ENCODE measurements around the gene AKT2. TPM values are rescaled to one million over a fixed set of nuclear protein-coding genes. Genes with fewer than 3 reads are reported as not detected.

AKT2 gene
- total and polyA plus RNA-seq, 10 of the 15 experiments (the other 5 are each of a cell fraction or from before 2014, with no cell fraction given) = 1.0 to 185 (median 71.5) TPM

DNA sequence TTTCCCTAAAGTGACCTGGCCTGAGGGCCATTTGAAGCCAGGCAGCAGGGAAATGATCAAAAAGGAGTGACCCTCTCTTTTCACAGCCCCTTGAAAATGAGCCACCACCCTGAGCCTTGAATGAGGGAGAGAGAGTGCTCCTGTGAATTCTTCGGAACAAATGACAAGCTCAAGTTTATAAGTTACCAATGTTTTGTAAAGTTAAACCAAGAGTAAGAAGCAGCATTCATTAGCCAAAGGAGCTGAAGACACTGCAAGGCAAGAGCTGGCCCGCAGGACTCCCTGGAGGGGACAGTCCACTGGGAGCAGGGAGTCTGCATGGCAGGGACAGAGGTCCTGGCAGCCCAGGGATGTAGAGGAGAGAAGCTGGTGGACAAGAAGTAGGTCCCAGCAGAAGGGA lies 42.0 kb downstream of the AKT2 start:
- 100% methylated on average over 2 of the region's 2 CpGs for WGBS (ENCODE audit: insufficient coverage, insufficient replicate concordance, low lambda C conversion rate, missing lambda C conversion rate)
- ChIA-PET CTCF (no interaction called here), SMC1A (ENCODE audit: uncharacterized antibody, unreplicated experiment) (interaction anchor here (0.6 kb wide), 1 partner anchor 104 kb away, joined by 3 read pairs; no protein-coding TSS in a partner anchor), RAD21 (ENCODE audit: unreplicated experiment) (no interaction called here), POLR2A (no interaction called here)
- intact Hi-C loops (cut with micrococcal nuclease; ENCODE audit: unreplicated experiment) = no loop called here
- no TSS peak for BruUV-seq (replicated peaks)
- peaks cover 17 to 26% of the 10 kb centered on the region in 2 experiments; a peak in 3 of 4 replicates for H3K36me3 ChIP-seq (ENCODE audit: control insufficient read depth in 2 of 2, insufficient read depth in 2 of 2, low read length in 1 of 2)
- no peak overlapping the region for H2AFZ ChIP-seq (ENCODE audit: control insufficient read depth, low read depth, low read length)
- DNase-seq (ENCODE audit: low read depth, low spot score) (no peak), ATAC-seq (no peak), FAIRE-seq (no peak)
- H3K4me1 ChIP-seq (ENCODE audit: control insufficient read depth, insufficient read depth, low read length) = no peaks in the 10 kb centered on the region
- no peak overlapping the region for H3K9ac ChIP-seq (ENCODE audit: control insufficient read depth, insufficient read depth, low read length)
- no peak overlapping the region for H3K27ac ChIP-seq (ENCODE audit: control insufficient read depth, insufficient read depth)
- no peak overlapping the region for H3K4me2 ChIP-seq (ENCODE audit: control insufficient read depth, insufficient read depth)
- TF ChIP-seq, protein P1, sequence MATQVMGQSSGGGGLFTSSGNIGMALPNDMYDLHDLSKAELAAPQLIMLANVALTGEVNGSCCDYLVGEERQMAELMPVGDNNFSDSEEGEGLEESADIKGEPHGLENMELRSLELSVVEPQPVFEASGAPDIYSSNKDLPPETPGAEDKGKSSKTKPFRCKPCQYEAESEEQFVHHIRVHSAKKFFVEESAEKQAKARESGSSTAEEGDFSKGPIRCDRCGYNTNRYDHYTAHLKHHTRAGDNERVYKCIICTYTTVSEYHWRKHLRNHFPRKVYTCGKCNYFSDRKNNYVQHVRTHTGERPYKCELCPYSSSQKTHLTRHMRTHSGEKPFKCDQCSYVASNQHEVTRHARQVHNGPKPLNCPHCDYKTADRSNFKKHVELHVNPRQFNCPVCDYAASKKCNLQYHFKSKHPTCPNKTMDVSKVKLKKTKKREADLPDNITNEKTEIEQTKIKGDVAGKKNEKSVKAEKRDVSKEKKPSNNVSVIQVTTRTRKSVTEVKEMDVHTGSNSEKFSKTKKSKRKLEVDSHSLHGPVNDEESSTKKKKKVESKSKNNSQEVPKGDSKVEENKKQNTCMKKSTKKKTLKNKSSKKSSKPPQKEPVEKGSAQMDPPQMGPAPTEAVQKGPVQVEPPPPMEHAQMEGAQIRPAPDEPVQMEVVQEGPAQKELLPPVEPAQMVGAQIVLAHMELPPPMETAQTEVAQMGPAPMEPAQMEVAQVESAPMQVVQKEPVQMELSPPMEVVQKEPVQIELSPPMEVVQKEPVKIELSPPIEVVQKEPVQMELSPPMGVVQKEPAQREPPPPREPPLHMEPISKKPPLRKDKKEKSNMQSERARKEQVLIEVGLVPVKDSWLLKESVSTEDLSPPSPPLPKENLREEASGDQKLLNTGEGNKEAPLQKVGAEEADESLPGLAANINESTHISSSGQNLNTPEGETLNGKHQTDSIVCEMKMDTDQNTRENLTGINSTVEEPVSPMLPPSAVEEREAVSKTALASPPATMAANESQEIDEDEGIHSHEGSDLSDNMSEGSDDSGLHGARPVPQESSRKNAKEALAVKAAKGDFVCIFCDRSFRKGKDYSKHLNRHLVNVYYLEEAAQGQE (IDR thresholded peaks at IDR 0.05; ENCODE audit: low read depth, low read length) = no peak
- TF ChIP-seq, protein P2, sequence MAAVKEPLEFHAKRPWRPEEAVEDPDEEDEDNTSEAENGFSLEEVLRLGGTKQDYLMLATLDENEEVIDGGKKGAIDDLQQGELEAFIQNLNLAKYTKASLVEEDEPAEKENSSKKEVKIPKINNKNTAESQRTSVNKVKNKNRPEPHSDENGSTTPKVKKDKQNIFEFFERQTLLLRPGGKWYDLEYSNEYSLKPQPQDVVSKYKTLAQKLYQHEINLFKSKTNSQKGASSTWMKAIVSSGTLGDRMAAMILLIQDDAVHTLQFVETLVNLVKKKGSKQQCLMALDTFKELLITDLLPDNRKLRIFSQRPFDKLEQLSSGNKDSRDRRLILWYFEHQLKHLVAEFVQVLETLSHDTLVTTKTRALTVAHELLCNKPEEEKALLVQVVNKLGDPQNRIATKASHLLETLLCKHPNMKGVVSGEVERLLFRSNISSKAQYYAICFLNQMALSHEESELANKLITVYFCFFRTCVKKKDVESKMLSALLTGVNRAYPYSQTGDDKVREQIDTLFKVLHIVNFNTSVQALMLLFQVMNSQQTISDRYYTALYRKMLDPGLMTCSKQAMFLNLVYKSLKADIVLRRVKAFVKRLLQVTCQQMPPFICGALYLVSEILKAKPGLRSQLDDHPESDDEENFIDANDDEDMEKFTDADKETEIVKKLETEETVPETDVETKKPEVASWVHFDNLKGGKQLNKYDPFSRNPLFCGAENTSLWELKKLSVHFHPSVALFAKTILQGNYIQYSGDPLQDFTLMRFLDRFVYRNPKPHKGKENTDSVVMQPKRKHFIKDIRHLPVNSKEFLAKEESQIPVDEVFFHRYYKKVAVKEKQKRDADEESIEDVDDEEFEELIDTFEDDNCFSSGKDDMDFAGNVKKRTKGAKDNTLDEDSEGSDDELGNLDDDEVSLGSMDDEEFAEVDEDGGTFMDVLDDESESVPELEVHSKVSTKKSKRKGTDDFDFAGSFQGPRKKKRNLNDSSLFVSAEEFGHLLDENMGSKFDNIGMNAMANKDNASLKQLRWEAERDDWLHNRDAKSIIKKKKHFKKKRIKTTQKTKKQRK (IDR thresholded peaks at IDR 0.05; ENCODE audit: low read depth, low read length) = no peak
- TF ChIP-seq NRF1 (conservative IDR thresholded peaks at IDR 0.05; ENCODE audit: low read depth, low read length) = no peak
- TF ChIP-seq CBFB (IDR thresholded peaks at IDR 0.05; ENCODE audit: low read depth) = no peak
- no peak for TF ChIP-seq RB1 (IDR thresholded peaks at IDR 0.05; ENCODE audit: borderline replicate concordance)
- TF ChIP-seq JUND (IDR thresholded peaks at IDR 0.05; ENCODE audit: low read depth, low read length) = no peak
- TF ChIP-seq EZH2 (IDR thresholded peaks at IDR 0.05; ENCODE audit: borderline replicate concordance, control insufficient read depth, low read depth, low read length) = no peak
- no peaks in the 10 kb centered on the region for H3K27me3 ChIP-seq (replicated peaks in 1 of 2; ENCODE audit: control insufficient read depth in 2 of 2, insufficient read depth in 2 of 2, low read length in 1 of 2)
- in situ Hi-C loops (cut with MboI) = no loop called here
- no peaks in the 10 kb centered on the region for H4K20me1 ChIP-seq (ENCODE audit: control insufficient read depth, insufficient read depth)
- H3K4me3 ChIP-seq = no peak overlapping the region
- H3K9me3 ChIP-seq (replicated peaks; ENCODE audit: control insufficient read depth, insufficient read depth, low read length) = no peaks in the 10 kb centered on the region
- peaks cover 2% of the 10 kb centered on the region; the same call in 1 of the 2 replicates for H3K79me2 ChIP-seq (ENCODE audit: control insufficient read depth, insufficient read depth, low read length)

Measured in GM12878 (cell line).